ENCODE results near the gene CACNA1H. TPM values are rescaled to one million over a fixed set of nuclear protein-coding genes. Genes with fewer than 3 reads are reported as not detected.

CACNA1H gene
- total RNA-seq, 1 donor from 2014 or later, result 9.5 TPM

- Histone ChIP-seq H2AFZ (replicated peaks) (no peak overlapping the region), H4K20me1 (ENCODE audit: low read depth) (peaks cover 71% of the 10 kb centered on the region), H3K4me1 (no peaks in the 10 kb centered on the region), H3K79me2 (ENCODE audit: low read depth) (no peaks in the 10 kb centered on the region), H3K4me3 (no peak overlapping the region), H3F3A (ENCODE audit: low read depth) (no peaks in the 10 kb centered on the region), H3K9ac (no peak overlapping the region), H3K27ac (no peak overlapping the region), H3K27me3 (no peaks in the 10 kb centered on the region), H3K36me3 (no peaks in the 10 kb centered on the region), H3K4me2 (no peak overlapping the region), H3K9me3 (ENCODE audit: low read depth) (no peaks in the 10 kb centered on the region)
- H3K27ac Mint-ChIP-seq, result no peak overlapping the region
- no peak overlapping the region for H3K4me3 Mint-ChIP-seq
- peaks cover 6% of the 10 kb centered on the region for H3K27me3 Mint-ChIP-seq (ENCODE audit: insufficient read depth, low read depth)
- H3K4me1 Mint-ChIP-seq, result peaks cover 5% of the 10 kb centered on the region
- TF ChIP-seq EZH2 (IDR thresholded peaks at IDR 0.05) (no peak), CTCF (IDR thresholded peaks at IDR 0.05) (no peak), EZH2phosphoT487 (IDR thresholded peaks at IDR 0.05) (no peak)
- no peaks in the 10 kb centered on the region for H3K36me3 Mint-ChIP-seq
- DNase-seq (ENCODE audit: low spot score), result no peak
- H3K9me3 Mint-ChIP-seq, result no peaks in the 10 kb centered on the region
Measured at GRCh38 chr16:1176280-1176897, 23.5 kb downstream of the CACNA1H start.

- H3K27me3 Mint-ChIP-seq (ENCODE audit: insufficient read depth, low read depth), result peaks cover 6% of the 10 kb centered on the region
- Histone ChIP-seq H3K9me3 (ENCODE audit: low read depth) (no peaks in the 10 kb centered on the region), H3F3A (ENCODE audit: low read depth) (no peaks in the 10 kb centered on the region), H3K4me3 (no peak overlapping the region), H2AFZ (replicated peaks) (no peak overlapping the region), H4K20me1 (ENCODE audit: low read depth) (peaks cover 72% of the 10 kb centered on the region), H3K9ac (no peak overlapping the region), H3K79me2 (ENCODE audit: low read depth) (no peaks in the 10 kb centered on the region), H3K4me1 (no peaks in the 10 kb centered on the region), H3K4me2 (no peak overlapping the region), H3K36me3 (no peaks in the 10 kb centered on the region), H3K27ac (no peak overlapping the region), H3K27me3 (no peaks in the 10 kb centered on the region)
- H3K9me3 Mint-ChIP-seq, result no peaks in the 10 kb centered on the region
- peaks cover 12% of the 10 kb centered on the region for H3K4me1 Mint-ChIP-seq
- H3K27ac Mint-ChIP-seq, result no peak overlapping the region
- DNase-seq (ENCODE audit: low spot score), result no peak
- no peaks in the 10 kb centered on the region for H3K36me3 Mint-ChIP-seq
- no peak overlapping the region for H3K4me3 Mint-ChIP-seq
- TF ChIP-seq EZH2 (IDR thresholded peaks at IDR 0.05), result no peak
- TF ChIP-seq CTCF (IDR thresholded peaks at IDR 0.05), result no peak
- TF ChIP-seq EZH2phosphoT487 (IDR thresholded peaks at IDR 0.05), result no peak
Measured at GRCh38 chr16:1177053-1177452, 24.1 kb downstream of the CACNA1H start.

GRCh38 chr16:1177750-1178149 lies 24.8 kb downstream of the CACNA1H start:
- Histone ChIP-seq H3K79me2 (ENCODE audit: low read depth) (no peaks in the 10 kb centered on the region), H3K4me3 (no peak overlapping the region), H3K9ac (no peak overlapping the region), H3F3A (ENCODE audit: low read depth) (no peaks in the 10 kb centered on the region), H2AFZ (replicated peaks) (no peak overlapping the region), H3K4me1 (peaks cover 3% of the 10 kb centered on the region), H3K9me3 (ENCODE audit: low read depth) (no peaks in the 10 kb centered on the region), H3K4me2 (no peak overlapping the region), H3K27ac (no peak overlapping the region), H3K27me3 (no peaks in the 10 kb centered on the region), H3K36me3 (no peaks in the 10 kb centered on the region), H4K20me1 (ENCODE audit: low read depth) (peaks cover 71% of the 10 kb centered on the region)
- TF ChIP-seq CTCF (IDR thresholded peaks at IDR 0.05) (no peak), EZH2 (IDR thresholded peaks at IDR 0.05) (no peak), EZH2phosphoT487 (IDR thresholded peaks at IDR 0.05) (no peak)
- Mint-ChIP-seq H3K27ac (no peak overlapping the region), H3K36me3 (no peaks in the 10 kb centered on the region), H3K27me3 (ENCODE audit: insufficient read depth, low read depth) (peaks cover 6% of the 10 kb centered on the region), H3K9me3 (no peaks in the 10 kb centered on the region), H3K4me1 (peaks cover 12% of the 10 kb centered on the region), H3K4me3 (no peak overlapping the region)
- no peak for DNase-seq (ENCODE audit: low spot score)
